HL-60 (cell line): ENCODE data around the gene KAZN.

Source experiments
- DNase-seq, 2 experiments: peaks; one replicate each; pipeline ENCODE4 v3.0.0-alpha.2; 2010 to 2020; ENCODE audit warnings: low read depth in 1 of 2, low spot score in 1 of 2
- H3K27ac ChIP-seq: fragments of 250-450 bp; sonication (Bioruptor Pico); replicated peaks from 2 replicates; pipeline ENCODE4 v1.5.1; 2020; ENCODE audit warnings: mild to moderate bottlenecking, moderate library complexity
- H3K27me3 ChIP-seq: fragments of 250-450 bp; sonication (Bioruptor Pico); 2 replicates; pipeline ENCODE4 v1.5.1; 2021; ENCODE audit warnings: mild to moderate bottlenecking, moderate library complexity; ENCODE audit not compliant: insufficient read depth, poor library complexity, severe bottlenecking
- H3K4me3 ChIP-seq: replicated peaks from 2 replicates; pipeline ENCODE4 v1.5.1; 2011; ENCODE audit warnings: mild to moderate bottlenecking, control low read depth, low read length; ENCODE audit not compliant: insufficient read depth
- CTCF ChIP-seq: IDR thresholded peaks from one replicate; pipeline ENCODE4 v1.5.1; 2011; ENCODE audit warnings: low read length, control low read depth, inconsistent platforms; ENCODE audit not compliant: insufficient read depth
- GABPA ChIP-seq: IDR thresholded peaks from 2 replicates; pipeline ENCODE4 v1.6.1; 2012; ENCODE audit warnings: low read depth
- POLR2AphosphoS5 ChIP-seq: IDR thresholded peaks from 2 replicates; pipeline ENCODE4 v1.6.1; 2012; ENCODE audit warnings: low read depth
- REST ChIP-seq: IDR thresholded peaks from 2 replicates; pipeline ENCODE4 v1.6.1; 2012; ENCODE audit warnings: low read depth; ENCODE audit not compliant: insufficient replicate concordance
- SPI1 ChIP-seq: IDR thresholded peaks from 2 replicates; pipeline ENCODE4 v1.6.1; 2012; ENCODE audit warnings: low read depth, mild to moderate bottlenecking, borderline replicate concordance

Gene KAZN

GRCh38 chr1:14928412-14928811 lies 329.9 kb downstream of the KAZN start:
- TF ChIP-seq GABPA (no peak), POLR2AphosphoS5 (no peak), REST (no peak), CTCF (no peak), SPI1 (no peak)
- Histone ChIP-seq H3K4me3 (no peak overlapping the region), H3K27ac (no peak overlapping the region), H3K27me3 (peaks cover 21% of the 10 kb centered on the region)
- no peak for DNase-seq

- TF ChIP-seq REST = no peak
- no peak for TF ChIP-seq GABPA
- no peak for TF ChIP-seq CTCF
- H3K27ac ChIP-seq = no peak overlapping the region
- DNase-seq = no peak
These were observed 330.5 kb downstream of the KAZN start for GRCh38 chr1:14928886-14929546.

GRCh38 chr1:14929547-14930246 lies 331.2 kb downstream of the KAZN start:
- no peak for DNase-seq

More at GRCh38 chr1:14928886-14929546, 330.5 kb downstream of the KAZN start:
- Histone ChIP-seq H3K4me3 (no peak overlapping the region), H3K27me3 (peaks cover 18% of the 10 kb centered on the region)

More at GRCh38 chr1:14929547-14930246, 331.2 kb downstream of the KAZN start:
- Histone ChIP-seq H3K27ac (no peak overlapping the region), H3K27me3 (peaks cover 16% of the 10 kb centered on the region), H3K4me3 (no peak overlapping the region)
- no peak for TF ChIP-seq REST
- no peak for TF ChIP-seq POLR2AphosphoS5
- TF ChIP-seq GABPA = no peak
- TF ChIP-seq SPI1 = no peak
- no peak for TF ChIP-seq CTCF
